SK-N-SH treated with all-trans-retinoic acid at 6 μM for 48 hours (cell line): ENCODE results near the gene KIAA1549.

ENCODE experiments used
- ATAC-seq: fragments of 200-7000 bp; cut with Tn5 transposase; 3 replicates; pipeline ENCODE4 v1.9.1; 2020; ENCODE audit warnings: mild to moderate bottlenecking, moderate library complexity
- ARNTL ChIP-seq: fragments of 450-650 bp; formaldehyde crosslinking; IDR thresholded peaks from 2 replicates; pipeline ENCODE4 v1.5.0; 2020; ENCODE audit warnings: low read depth, mild to moderate bottlenecking, moderate library complexity, borderline replicate concordance
- CREB5 ChIP-seq: fragments of 250-450 bp; sonication (Bioruptor Pico); IDR thresholded peaks from 2 replicates; pipeline ENCODE4 v1.5.1; 2020; ENCODE audit warnings: low read depth, mild to moderate bottlenecking, moderate library complexity
- CSDC2 ChIP-seq: fragments of 250-450 bp; sonication (Bioruptor Pico); IDR thresholded peaks from 2 replicates; pipeline ENCODE4 v1.5.0; 2020; ENCODE audit warnings: mild to moderate bottlenecking, moderate library complexity
- CSRNP3 ChIP-seq: fragments of 250-450 bp; sonication (Bioruptor Pico); IDR thresholded peaks from 2 replicates; pipeline ENCODE4 v1.5.1; 2021; ENCODE audit warnings: mild to moderate bottlenecking, moderate library complexity
- ESRRG ChIP-seq: fragments of 250-450 bp; sonication (Bioruptor Pico); IDR thresholded peaks from 2 replicates; pipeline ENCODE4 v1.6.1; 2021; ENCODE audit warnings: mild to moderate bottlenecking
- GLIS3 ChIP-seq: fragments of 250-450 bp; sonication (Bioruptor Pico); IDR thresholded peaks from 2 replicates; pipeline ENCODE4 v1.5.0; 2020; ENCODE audit warnings: mild to moderate bottlenecking, moderate library complexity
- ISL1 ChIP-seq: fragments of 250-450 bp; sonication (Bioruptor Pico); IDR thresholded peaks from 2 replicates; pipeline ENCODE4 v2.1.2; 2022; ENCODE audit warnings: mild to moderate bottlenecking, moderate library complexity
- OSR1 ChIP-seq: fragments of 250-450 bp; sonication (Bioruptor Pico); IDR thresholded peaks from 2 replicates; pipeline ENCODE4 v1.8.0; 2022; ENCODE audit warnings: moderate library complexity, mild to moderate bottlenecking, inconsistent platforms
- POU6F1 ChIP-seq: fragments of 250-450 bp; sonication (Bioruptor Pico); IDR thresholded peaks from 2 replicates; pipeline ENCODE4 v1.8.0; 2021; ENCODE audit warnings: low read depth, mild to moderate bottlenecking, moderate library complexity, borderline replicate concordance
- PPARA ChIP-seq: fragments of 250-450 bp; sonication (Bioruptor Pico); IDR thresholded peaks from 2 replicates; pipeline ENCODE4 v1.5.0; 2020; ENCODE audit warnings: mild to moderate bottlenecking, borderline replicate concordance
- RARB ChIP-seq: fragments of 250-450 bp; sonication (Bioruptor Pico); IDR thresholded peaks from 2 replicates; pipeline ENCODE4 v1.8.0; 2021; ENCODE audit warnings: mild to moderate bottlenecking, moderate library complexity
- TCF4 ChIP-seq: fragments of 250-450 bp; sonication (Bioruptor Pico); IDR thresholded peaks from 2 replicates; pipeline ENCODE4 v1.8.0; 2021; ENCODE audit warnings: mild to moderate bottlenecking, moderate library complexity, borderline replicate concordance
- TOX ChIP-seq: fragments of 250-450 bp; sonication (Bioruptor Pico); IDR thresholded peaks from 2 replicates; pipeline ENCODE4 v1.8.0; 2021; ENCODE audit warnings: mild to moderate bottlenecking, moderate library complexity, borderline replicate concordance
- TSHZ2 ChIP-seq: fragments of 250-450 bp; sonication (Bioruptor Pico); IDR thresholded peaks from 2 replicates; pipeline ENCODE4 v1.5.0; 2020; ENCODE audit warnings: mild to moderate bottlenecking, moderate library complexity
- ZC3H10 ChIP-seq: fragments of 250-450 bp; sonication (Bioruptor Pico); IDR thresholded peaks from 2 replicates; pipeline ENCODE4 v1.5.1; 2021; ENCODE audit warnings: mild to moderate bottlenecking, moderate library complexity
- ZFP30 ChIP-seq: fragments of 450-650 bp; formaldehyde crosslinking; IDR thresholded peaks from 2 replicates; pipeline ENCODE4 v1.5.0; 2022; ENCODE audit warnings: mild to moderate bottlenecking, moderate library complexity
- ZNF565 ChIP-seq: fragments of 450-650 bp; formaldehyde crosslinking; conservative IDR thresholded peaks from 2 replicates; pipeline ENCODE4 v1.5.0; 2020; ENCODE audit warnings: low read depth, mild to moderate bottlenecking, moderate library complexity
- ZNF70 ChIP-seq: fragments of 450-650 bp; formaldehyde crosslinking; IDR thresholded peaks from 2 replicates; pipeline ENCODE4 v1.5.0; 2020; ENCODE audit warnings: mild to moderate bottlenecking, moderate library complexity
- ZNF8 ChIP-seq: fragments of 450-650 bp; formaldehyde crosslinking; IDR thresholded peaks from 2 replicates; pipeline ENCODE4 v1.5.0; 2020; ENCODE audit warnings: mild to moderate bottlenecking, moderate library complexity

The KIAA1549 gene

GRCh38 chr7:138903186-138903820 lies 77.9 kb downstream of the KIAA1549 start (continued):
- no peak for TF ChIP-seq ZC3H10
- TF ChIP-seq, all 23 proteins: peak for 0

- TF ChIP-seq TOX (CRISPR knock-in tag) (no peak), CREB5 (no peak), GLIS3 (no peak), POU6F1 (CRISPR knock-in tag) (no peak), ZNF565 (no peak), ZNF8 (no peak)
- ATAC-seq = no peak
Observed at GRCh38 chr7:138902161-138902560, 79.0 kb downstream of the KIAA1549 start.

GRCh38 chr7:138900035-138900828 lies 81.0 kb downstream of the KIAA1549 start:
- TF ChIP-seq OSR1 (no peak), ZNF565 (no peak), CREB5 (no peak), ESRRG (CRISPR knock-in tag) (no peak), CSDC2 (no peak), ZC3H10 (no peak), PPARA (CRISPR knock-in tag) (no peak), ZFP30 (no peak), ISL1 (CRISPR knock-in tag) (no peak)
- ATAC-seq = peak; percentile 42; the same call in 2 of the 3 replicates

GRCh38 chr7:138898802-138899201 lies 82.4 kb downstream of the KIAA1549 start:
- ATAC-seq = no peak; the same call in 2 of the 3 replicates
- no peak for TF ChIP-seq ZNF70
- no peak for TF ChIP-seq TSHZ2 (CRISPR knock-in tag)
- no peak for TF ChIP-seq CSRNP3 (CRISPR knock-in tag)
- no peak for TF ChIP-seq TCF4
- no peak for TF ChIP-seq RARB
- TF ChIP-seq OSR1 = no peak
- TF ChIP-seq ARNTL = no peak
- no peak for TF ChIP-seq ESRRG (CRISPR knock-in tag)
- TF ChIP-seq ZC3H10 = no peak
- no peak for TF ChIP-seq GLIS3
- TF ChIP-seq, all 23 proteins: peak for 0
